Measurements from ENCODE around the gene PWP2.
"Not testable (repeated sequence)": the region's sequence is repeated elsewhere in the genome, so short reads cannot be mapped to it uniquely, and the experiment has no call there.

- TF ChIP-seq POLR2AphosphoS5 (IDR thresholded peaks at IDR 0.05; ENCODE audit: insufficient read depth in 1 of 2, low read depth in 1 of 2); CTCF (IDR thresholded peaks at IDR 0.05): not testable (repeated sequence)
Measured at GRCh38 chr21:44170326-44170725, 63.1 kb downstream of the PWP2 start.
